NCI-H446 treated with DMSO at 0.1 percent for 48 hours (cell line): ENCODE results near the gene TBC1D1.

Source experiments
- DNase-seq: peaks from one replicate; lab custom pipeline; 2025; lab: John Stamatoyannopoulos, UW

The TBC1D1 gene

GRCh38 chr4:38056011-38056685 lies 165.3 kb downstream of the TBC1D1 start:
- no peak for DNase-seq

DNA sequence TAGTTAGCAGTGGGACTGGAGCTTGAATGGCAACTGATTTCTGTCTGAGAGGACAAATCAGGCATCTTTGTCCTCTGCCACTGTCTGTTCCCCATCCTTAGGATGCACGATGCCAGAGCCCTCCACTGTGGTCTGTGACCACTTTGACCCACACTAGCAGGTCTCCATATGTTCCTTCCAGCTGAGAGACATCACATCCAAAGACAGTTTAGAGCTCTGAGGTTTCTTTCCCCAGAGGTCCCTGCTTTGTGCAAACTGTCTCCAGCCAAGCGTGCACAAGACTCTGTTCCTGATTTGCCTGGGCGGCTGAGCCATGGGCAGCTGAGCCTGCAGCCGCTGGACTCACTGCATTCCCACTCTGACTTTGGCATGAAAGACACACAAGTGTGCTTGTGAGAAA lies 167.3 kb downstream of the TBC1D1 start:
- no peak for DNase-seq

GRCh38 chr4:38060829-38061431 lies 170.0 kb downstream of the TBC1D1 start:
- DNase-seq, result no peak

DNA sequence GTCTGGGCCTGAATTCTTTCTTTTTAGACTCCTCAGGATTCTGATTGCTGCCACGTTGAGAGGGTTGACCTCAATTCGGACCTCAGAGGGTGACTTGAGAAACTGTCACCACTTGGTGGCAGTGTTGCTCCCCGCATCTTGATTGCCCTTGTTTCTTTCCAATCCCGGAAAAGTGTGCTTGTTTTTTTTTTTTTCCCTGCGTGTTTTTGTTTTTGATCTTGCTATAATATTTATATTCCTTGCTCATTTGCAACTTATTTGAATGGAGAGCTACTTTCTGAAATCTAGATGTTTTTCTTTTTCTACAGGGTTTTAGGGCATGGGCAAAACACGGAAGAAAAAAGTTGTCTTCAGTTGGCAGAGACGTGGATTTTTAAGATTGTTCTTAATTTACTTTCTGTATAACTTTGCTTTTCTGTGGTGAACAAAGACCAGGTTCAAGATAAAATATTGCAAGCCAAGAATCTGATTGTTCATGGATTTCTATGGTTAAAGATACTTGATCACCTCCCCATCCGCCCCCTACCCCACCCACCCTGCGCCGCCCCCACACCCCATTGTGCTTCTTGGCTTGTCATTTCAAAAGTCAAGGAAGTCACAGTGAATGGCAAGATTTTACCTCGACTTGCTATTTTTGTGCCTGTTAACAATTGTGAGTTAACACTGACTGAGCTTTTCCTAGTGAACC lies 171.3 kb downstream of the TBC1D1 start:
- no peak for DNase-seq

GRCh38 chr4:38062776-38063097 lies 171.9 kb downstream of the TBC1D1 start:
- no peak for DNase-seq

GRCh38 chr4:38065176-38065575 lies 174.3 kb downstream of the TBC1D1 start:
- DNase-seq, result no peak

GRCh38 chr4:38065900-38066299 lies 175.0 kb downstream of the TBC1D1 start:
- DNase-seq, result no peak

DNA sequence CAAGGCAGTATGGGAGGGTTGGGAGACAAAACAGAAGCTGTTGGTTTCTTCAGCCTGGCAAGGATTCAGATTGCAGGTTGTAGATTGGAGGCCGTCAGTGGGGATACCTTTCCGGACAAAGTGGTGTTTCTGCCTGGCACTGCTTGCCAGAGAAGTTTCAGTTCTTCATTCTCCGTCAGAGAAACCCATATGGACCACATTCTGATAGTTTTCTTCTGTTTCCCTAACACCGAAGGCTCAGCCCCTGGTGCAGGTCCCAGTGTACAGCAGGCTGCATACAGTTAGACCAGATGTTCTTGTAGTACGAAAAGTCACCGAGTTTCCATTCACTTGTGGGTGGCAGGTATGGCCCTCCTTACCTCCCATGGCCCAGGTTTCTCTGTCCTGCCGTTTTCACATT lies 176.6 kb downstream of the TBC1D1 start:
- no peak for DNase-seq

- no peak for DNase-seq
Measured at GRCh38 chr4:38068107-38068506, 177.2 kb downstream of the TBC1D1 start.

DNA sequence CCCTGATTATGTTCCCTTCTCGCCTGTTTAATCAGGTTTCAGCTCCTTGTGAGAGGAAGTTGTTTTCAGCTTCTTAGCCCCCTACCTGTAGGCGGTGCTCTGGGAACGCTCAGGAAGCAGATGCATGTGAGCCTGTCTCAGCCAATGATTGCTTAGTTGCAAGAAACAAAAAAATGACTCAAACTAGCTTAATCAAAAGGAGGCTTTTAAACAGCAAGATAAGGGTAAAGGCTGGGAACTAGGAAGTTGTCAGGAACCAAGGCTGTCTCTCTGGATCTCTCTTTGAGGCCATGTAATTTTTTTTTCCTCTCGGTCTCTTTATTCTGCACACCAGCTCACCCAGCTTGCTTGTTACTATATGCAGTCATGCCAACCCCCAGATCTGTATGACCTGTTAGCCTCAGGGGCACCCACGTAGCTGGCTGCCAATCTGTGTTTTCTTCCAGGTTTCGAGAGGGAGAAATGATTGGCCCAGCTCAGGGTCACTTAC lies 178.4 kb downstream of the TBC1D1 start:
- no peak for DNase-seq

GRCh38 chr4:38071801-38072431 lies 181.0 kb downstream of the TBC1D1 start:
- DNase-seq, result no peak

DNA sequence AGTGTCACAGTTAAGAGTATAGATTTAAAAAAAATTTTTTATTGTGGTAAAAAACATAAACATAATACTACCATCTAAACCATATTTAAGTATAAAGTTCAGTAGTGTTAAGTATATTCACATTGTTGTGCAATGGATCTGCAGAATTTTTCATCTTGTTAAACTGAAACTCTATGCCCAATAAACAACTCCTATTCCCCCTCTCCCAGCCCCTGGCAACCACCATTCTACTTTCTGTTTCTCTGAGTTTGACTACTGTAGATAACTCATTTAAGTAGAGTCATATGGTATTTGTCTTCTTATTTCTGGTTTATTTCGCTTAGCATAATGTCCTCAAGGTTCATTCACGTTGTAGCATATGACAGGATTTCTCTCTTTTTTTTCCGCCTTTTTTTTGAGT lies 181.7 kb downstream of the TBC1D1 start:
- no peak for DNase-seq

- DNase-seq, result no peak
Measured at GRCh38 chr4:38073596-38074234, 182.8 kb downstream of the TBC1D1 start.

- no peak for DNase-seq
Measured at GRCh38 chr4:38075370-38076152, 184.7 kb downstream of the TBC1D1 start.

DNA sequence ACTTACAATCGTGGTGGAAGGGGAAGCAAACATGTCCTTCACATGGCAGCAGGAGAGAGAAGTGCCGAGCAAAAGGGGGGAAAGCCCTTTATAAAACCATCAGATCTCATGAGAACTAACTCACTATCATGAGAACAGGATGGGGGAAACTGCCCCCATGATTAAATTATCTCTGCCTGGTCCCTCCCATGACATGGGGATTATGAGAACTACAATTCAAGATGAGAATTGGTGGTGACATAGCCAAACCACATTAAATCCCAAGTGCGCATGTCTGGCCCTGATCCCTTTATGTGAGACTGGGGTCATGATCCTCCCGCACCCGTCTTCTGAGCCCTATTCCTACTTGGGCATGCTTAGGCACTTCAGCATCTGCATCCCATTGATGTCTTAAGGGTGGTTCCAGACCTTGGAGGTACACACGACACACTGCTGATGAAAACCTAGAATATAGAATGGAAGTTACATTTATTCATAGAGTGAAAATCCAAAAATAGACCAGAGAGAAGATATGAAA lies 185.3 kb downstream of the TBC1D1 start:
- DNase-seq, result no peak

DNA sequence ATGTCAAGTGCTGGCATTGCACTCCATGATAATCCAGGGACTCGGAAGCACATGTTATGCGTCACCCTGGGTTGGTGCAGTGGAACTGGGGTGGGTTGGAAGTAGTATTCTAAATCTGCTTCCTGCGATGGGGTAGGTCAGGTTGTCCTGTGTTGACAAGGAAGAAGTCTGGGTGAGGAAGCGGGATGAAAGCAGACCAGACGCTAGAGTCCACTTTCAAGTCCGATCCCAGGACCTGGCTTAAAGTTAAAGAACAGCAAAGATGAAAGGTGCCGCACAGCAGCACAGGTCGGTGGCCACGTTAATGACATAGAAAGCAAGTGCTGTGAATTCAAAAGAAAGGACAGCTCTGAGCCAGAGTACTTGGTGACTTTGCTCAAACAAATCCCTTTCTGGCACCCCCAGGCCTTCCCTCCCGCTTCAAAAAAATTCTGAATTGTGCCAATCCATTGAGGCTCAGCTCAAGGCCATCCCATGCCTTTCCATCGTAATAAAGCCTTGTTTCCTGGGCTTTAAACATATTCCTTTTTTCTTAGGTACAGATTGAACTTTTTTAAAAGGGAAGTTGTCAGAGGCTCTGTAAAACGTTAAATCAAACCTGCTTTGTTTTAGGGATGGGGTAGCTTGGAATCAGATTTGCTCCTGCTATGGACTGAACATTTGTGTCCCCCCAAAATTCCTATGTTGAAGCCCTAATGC lies 187.1 kb downstream of the TBC1D1 start:
- DNase-seq, result no peak

GRCh38 chr4:38078590-38079421 lies 187.9 kb downstream of the TBC1D1 start:
- no peak for DNase-seq

DNA sequence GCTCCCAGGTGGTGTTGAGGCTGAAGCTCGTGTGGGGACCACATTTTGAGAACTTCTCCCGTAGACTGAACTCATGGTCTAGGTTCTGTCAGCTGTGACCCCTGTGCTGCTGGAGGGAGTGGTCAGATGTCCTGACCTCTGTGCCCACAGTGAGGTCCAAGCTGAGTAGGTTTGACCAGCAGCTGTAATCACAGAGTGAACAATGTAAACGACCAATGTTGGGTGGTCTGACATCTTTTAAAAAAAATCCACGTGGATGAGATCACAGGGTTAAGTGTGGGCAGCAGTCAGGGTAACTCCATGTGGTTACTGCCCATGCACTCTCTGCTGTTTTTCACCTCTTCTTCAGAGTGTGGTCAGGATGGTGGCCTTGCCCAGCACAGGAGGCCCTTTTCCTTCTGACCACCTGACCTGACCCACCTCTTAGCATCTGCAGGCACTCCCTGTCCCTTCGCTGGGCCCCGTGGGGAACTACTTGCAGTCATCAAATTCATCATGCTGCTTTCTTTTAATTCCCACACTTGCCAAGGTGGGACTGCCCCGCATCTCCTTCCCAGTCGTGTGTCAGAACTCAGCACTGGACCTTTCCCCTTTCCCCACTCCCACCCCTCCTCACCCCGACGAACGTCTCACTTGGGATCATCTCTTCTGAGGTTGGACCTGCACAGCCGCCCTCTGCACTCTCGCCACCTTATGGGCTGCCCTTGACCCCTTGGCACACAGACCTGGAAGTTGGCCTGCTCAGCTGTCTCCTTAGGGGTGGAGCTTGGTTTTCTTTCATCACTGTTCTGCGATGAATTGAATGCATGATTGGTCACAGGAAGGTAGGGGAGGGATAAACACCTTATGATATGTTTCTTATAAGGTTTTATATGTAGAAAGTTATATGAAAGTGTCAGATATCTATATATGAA lies 189.4 kb downstream of the TBC1D1 start:
- DNase-seq, result no peak

DNA sequence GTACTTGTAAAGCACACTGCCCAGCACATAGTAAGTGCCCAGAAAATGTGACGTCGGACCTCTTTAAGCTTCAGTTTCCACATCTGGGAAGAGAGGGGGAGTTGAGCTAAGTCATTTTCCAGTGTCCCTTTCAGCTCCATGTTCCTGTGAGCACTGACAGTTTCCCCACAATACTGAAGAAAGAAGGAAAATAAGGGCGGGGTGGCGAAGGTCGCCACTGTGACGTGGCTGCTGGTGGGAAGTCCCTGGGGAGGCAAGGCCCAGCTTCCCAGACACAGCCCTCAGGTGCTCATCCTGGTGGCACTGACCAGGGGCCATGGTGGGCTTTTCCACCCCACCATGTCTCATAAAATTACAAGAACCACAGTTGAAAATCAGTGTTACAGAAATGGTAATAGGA lies 191.1 kb downstream of the TBC1D1 start:
- no peak for DNase-seq
